KOPT-K1 (cell line): ENCODE data around the gene TPD52L1.
"Not testable (repeated sequence)": the region's sequence is repeated elsewhere in the genome, so short reads cannot be mapped to it uniquely, and the experiment has no call there.

Source experiments
- H3K27ac ChIP-seq: fragments of 200-600 bp; sonication (generic); 2 replicates; pipeline ENCODE4 v1.5.1; 2016; ENCODE audit warnings: antibody characterized with exemption, mild to moderate bottlenecking, low read depth, low read length; ENCODE audit not compliant: poor library complexity, severe bottlenecking
- H3K36me3 ChIP-seq: fragments of 200-600 bp; sonication (generic); 2 replicates; pipeline ENCODE4 v1.5.1; 2017; ENCODE audit warnings: antibody characterized with exemption, mild to moderate bottlenecking, low read length, moderate library complexity; ENCODE audit not compliant: insufficient read depth
- H3K9me3 ChIP-seq: fragments of 200-600 bp; sonication (generic); 2 replicates; pipeline ENCODE4 v1.5.1; 2017; ENCODE audit warnings: antibody characterized with exemption, low read length, mild to moderate bottlenecking; ENCODE audit not compliant: insufficient read depth, poor library complexity, severe bottlenecking

Gene TPD52L1

DNA sequence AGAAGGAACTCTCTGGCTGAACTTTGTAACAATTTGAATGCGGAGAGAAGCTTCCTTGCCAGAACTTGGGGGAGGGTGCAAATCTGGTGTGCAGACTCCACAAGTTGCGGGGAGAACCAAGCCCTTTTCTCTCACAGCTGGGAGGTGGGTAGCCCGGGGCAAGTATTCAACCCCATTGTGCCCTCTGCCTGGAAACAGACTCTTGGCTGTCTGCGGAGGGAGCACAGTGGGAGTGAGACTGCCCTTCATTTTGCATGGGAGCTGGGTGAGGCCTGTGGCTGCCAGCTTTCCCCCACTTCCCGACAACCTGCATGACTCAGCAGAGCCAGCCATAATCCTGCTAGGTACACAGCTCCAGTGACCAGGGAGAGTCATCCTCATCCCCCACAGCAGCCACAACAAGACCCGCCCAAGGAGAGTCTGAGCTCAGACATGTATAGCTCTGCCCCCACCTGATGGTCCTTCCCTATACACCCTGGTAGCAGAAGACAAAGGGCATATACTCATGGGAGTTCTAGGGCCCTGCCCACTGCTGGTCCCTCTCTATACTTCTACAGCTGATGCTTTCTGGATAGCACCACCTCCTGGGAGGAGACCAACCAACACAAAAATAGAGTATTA, 29.4 kb upstream of the TPD52L1 start:
- Histone ChIP-seq H3K9me3 (no peaks in the 10 kb centered on the region), H3K36me3 (no peaks in the 10 kb centered on the region), H3K27ac (no peak overlapping the region)

DNA sequence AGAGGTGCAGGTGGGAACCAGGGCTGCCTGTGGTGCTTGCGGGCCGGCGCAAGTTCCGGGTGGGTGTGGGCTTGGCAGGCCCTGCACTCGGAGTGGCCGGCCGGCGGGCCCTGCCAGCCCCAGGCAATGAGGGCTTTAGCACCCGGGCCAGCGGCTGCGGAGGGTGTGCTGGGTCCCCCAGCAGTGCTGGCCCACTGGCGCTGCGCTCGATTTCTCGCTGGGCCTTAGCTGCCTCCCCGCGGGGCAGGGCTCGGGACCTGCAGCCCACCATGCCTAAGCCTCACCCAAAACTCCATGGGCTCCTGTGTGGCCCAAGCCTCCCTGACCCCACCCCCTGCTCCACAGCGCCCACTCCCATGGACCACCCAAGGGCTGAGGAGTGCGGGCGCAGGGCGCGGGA, 27.7 kb upstream of the TPD52L1 start:
- H3K27ac ChIP-seq, H3K9me3 ChIP-seq: not testable (repeated sequence)

DNA sequence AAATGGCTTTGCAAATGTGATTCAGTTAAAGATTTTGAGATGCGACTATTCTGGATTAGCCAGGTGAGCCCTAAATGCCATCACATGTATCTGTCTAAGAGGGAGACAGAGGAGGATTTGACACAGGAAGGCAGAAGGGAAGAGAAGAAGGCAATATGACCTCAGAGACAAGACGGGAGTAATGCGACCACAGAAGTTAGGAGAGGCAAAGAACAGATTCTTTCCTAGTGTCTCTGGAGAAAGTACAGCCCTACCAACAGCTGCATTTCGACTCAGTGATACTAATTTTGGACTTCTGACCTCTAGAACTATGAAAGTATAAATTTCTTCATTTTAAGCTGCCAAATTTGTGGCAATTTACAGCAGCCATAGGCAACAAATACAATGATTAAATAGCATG, 24.2 kb upstream of the TPD52L1 start:
- Histone ChIP-seq H3K36me3 (no peaks in the 10 kb centered on the region), H3K9me3 (no peaks in the 10 kb centered on the region), H3K27ac (no peak overlapping the region)

More for the DNA sequence above, 27.7 kb upstream of the TPD52L1 start:
- not testable (repeated sequence) for H3K36me3 ChIP-seq

DNA sequence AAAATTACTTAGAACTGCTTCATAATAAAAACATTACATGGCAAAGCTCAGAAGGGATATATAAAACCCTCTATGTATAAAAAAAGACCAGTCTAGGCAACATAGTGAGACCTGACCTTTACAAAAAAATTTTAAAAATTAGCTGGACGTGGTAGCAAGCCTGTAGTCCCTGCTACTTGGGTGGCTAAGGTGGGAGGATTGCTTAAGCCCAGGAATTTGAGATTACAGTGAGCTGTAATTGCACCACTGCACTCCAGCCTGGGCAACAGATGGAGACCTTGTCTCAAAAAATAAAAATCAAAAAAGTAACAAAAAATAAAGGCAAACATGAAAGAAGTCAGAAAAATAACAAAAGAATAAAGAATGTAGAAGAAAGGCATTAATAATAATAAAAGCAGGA, 21.5 kb upstream of the TPD52L1 start:
- H3K9me3 ChIP-seq: no peaks in the 10 kb centered on the region
- H3K27ac ChIP-seq: no peak overlapping the region
- H3K36me3 ChIP-seq: no peaks in the 10 kb centered on the region

DNA sequence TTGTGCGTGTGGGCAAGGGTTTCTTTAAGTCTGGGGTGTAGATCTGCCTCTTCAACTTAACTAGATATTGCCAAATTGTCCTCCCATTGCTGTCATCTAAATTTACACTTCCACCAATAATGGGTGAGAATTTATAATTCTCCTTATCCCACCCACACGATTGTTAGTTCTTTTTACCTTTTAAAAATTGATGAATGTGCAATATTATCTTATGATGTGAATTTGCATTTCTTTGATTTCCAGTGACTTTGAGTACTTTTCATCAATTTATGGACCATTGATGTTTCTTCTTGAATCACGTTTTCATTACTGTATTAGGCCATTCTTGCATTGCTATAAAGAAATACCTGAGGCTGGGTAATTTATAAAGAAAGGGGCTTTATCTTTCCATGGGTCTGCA, 17.2 kb upstream of the TPD52L1 start:
- no peak overlapping the region for H3K27ac ChIP-seq
- no peaks in the 10 kb centered on the region for H3K9me3 ChIP-seq
- H3K36me3 ChIP-seq: no peaks in the 10 kb centered on the region

DNA sequence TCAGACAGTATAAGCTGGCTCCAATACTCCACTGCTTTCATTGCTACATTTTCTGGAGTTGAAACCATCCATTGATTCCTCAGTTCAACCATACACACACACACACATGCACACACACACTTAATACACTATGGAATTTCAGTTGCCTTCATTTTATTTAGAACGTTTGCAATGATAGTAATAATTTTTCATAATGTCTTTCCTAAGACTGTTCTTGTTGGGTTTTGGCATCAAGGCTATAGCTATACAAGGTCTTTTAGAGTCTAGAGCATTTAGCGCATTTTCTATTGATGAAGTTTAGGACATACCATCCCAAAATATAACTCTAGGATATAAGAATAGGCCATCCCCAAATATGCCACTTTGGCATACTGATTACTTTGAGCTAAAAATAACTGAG, 15.5 kb upstream of the TPD52L1 start:
- no peaks in the 10 kb centered on the region for H3K36me3 ChIP-seq
- H3K27ac ChIP-seq: no peak overlapping the region
- H3K9me3 ChIP-seq: no peaks in the 10 kb centered on the region

DNA sequence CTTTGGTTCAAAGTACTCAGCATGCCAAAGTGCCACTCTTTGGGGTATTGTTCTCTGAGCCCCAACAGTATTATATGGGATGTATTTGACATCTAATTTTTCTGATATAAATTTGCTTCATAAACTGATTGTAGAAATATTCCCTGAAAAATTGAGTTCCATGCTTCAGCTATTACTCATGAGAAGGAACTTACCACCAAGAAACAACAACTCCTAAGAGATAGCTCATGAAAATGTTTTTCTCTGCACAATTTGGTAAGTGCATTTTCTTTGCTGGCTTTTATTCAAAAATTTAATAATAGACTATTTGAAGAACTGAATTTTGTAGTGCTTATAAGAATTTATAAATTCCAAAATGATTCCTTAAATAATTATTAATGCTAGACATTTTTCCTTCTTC, 12.8 kb upstream of the TPD52L1 start:
- Histone ChIP-seq H3K27ac (no peak overlapping the region), H3K9me3 (no peaks in the 10 kb centered on the region), H3K36me3 (no peaks in the 10 kb centered on the region)

DNA sequence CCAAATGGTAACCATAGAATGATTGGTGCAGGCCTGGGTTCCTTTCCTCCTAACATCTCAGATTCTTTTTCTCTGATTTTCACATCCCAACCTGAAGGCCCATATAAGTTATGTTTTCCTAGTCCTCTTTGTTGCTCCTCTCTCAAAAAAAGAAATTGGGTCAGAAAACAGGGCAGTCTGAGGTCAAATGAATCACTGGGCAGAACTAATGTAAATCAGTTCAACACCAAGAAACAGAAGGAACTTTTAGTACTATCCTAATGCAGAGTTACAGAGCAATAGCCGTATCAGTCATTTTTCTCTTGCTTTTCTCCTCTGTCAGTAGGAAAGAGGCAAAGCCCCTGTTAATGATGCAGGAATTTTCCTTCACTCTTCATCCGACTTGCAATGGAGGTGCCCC, 11.0 kb upstream of the TPD52L1 start:
- H3K9me3 ChIP-seq: no peaks in the 10 kb centered on the region
- no peak overlapping the region for H3K27ac ChIP-seq
- H3K36me3 ChIP-seq: no peaks in the 10 kb centered on the region

DNA sequence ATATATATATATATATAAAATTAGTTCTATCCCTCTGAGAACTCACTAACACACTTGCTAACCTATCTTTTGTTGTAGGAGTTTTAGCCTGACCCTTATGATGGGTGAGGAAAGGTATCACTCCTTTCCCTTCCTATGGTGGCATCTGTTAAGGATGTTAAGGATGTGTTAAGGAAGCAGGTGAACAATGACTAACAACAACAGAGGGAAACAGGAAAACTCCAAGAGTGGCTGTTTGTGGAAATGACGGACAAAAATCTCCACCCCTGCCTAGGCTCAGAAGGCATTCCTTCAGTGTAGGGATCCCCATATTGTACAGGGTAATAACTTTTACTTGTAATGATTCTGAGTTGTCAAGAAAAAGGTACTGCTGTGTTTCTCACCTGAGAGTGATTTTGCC, 8.8 kb upstream of the TPD52L1 start:
- H3K9me3 ChIP-seq: no peaks in the 10 kb centered on the region
- no peak overlapping the region for H3K27ac ChIP-seq
- no peaks in the 10 kb centered on the region for H3K36me3 ChIP-seq

DNA sequence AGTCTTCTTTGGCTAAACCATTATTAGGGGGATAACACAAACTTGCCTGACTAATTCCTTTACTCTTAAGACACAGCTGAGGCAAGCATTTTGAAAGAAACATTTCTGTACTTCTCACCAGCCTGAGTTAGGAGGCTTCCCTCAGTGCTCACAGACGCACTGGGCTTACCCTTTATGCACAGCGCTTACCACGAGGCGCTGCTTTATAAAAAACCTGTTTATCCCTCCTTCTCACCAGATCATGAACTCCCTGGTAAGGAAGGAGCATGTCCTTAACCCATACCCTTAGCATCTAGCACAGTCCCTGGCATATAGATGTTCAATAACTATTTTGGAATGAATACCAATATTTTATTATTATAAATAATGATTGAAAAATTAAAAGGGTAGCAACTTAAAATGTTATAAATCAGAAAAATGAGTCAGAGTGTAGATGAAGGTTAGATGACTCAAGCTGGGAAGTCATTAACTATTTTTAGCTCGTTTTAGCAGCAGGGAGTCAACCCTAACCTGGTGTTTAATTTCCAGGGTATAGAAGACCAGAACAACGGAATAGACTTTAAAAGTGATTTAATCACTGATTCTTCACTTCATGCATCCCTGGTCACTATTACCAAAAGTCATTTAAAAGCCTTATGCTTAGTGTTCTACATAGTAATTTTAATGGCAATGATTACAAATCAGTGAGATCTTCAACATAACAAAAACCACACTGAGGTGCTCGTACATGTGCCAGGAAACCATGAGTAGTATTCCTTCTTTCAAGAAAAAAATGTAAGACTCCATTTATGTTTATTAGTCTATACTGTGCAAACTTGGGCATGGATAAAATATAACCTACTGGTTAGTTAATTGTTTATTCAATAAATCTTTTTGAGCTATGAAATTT, 4.1 kb upstream of the TPD52L1 start:
- no peaks in the 10 kb centered on the region for H3K9me3 ChIP-seq

DNA sequence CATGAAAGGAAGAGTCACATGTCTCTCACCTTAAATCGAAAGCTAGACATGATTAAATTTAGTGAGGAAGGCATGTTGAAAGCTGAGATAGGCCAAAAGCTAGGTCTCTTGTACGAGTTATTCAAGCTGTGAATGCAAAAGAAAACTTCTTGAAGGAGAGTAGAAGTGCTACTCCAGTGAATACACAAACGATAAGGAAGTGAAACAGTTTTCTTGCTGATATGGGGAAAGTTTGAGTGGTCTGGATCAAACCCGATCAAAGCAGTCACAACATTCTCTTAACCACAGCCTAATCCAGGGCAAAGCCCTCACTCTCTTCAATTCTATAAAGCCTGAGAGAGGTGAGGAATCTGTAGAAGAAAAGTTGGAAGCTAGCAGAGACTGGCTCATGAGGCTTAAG, 1.9 kb upstream of the TPD52L1 start:
- H3K27ac ChIP-seq: no peak overlapping the region
- H3K36me3 ChIP-seq: no peaks in the 10 kb centered on the region
- no peaks in the 10 kb centered on the region for H3K9me3 ChIP-seq

More for the DNA sequence above, 4.1 kb upstream of the TPD52L1 start:
- H3K36me3 ChIP-seq: no peaks in the 10 kb centered on the region
- H3K27ac ChIP-seq: no peak overlapping the region

DNA sequence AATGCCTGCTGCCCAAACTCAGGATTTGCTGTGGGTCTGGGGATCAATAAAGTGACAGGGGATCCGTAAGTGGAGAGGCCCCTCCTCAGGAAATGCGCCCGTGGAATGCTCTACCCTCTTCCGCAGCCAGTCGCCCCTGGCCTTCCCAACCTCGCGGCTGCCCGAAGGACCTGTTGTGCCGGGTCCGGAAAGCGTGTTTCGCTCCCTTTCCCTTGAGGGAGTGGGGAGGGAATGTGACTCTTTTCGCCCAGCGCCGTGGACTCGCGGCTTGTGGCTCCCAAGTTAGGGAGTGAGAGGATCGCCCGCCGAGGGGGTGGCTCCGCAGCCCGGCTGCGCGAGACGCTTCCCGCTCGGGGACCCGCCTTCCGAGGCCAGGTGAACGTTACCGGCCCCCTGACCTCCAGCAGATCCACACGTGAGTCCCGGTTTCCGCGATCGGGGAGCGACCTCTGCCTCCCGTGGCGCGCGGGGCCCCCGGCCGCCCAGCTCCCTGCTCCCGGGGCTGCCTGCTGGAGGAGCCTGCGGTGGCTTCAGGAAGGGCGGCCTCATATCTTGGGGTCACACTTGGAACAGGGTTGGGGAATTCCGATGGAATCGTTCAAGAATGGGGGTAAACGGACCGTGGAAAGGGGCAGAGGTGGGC, 666 bp downstream of the TPD52L1 start:
- Histone ChIP-seq H3K36me3 (no peaks in the 10 kb centered on the region), H3K9me3 (no peaks in the 10 kb centered on the region), H3K27ac (no peak overlapping the region)

DNA sequence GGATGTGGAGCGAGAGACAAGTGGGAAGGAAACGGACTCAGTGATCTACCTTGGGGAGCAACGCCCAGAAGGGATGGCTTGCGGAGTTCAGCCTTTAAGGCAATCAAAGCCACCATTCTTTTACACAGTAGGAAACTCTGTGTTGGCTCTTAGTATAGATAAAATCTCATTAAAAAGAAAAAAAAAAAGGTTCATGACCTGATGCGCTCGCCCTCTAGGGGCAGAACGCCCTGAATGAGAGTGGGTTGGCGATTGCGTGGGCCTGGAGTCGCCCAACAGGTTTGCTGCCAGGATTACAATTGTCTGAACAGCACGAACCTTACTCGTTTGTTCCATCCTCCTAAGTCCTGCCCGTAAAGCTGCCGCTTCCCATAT, 1.2 kb downstream of the TPD52L1 start:
- no peaks in the 10 kb centered on the region for H3K36me3 ChIP-seq
- no peaks in the 10 kb centered on the region for H3K9me3 ChIP-seq
- H3K27ac ChIP-seq: no peak overlapping the region

DNA sequence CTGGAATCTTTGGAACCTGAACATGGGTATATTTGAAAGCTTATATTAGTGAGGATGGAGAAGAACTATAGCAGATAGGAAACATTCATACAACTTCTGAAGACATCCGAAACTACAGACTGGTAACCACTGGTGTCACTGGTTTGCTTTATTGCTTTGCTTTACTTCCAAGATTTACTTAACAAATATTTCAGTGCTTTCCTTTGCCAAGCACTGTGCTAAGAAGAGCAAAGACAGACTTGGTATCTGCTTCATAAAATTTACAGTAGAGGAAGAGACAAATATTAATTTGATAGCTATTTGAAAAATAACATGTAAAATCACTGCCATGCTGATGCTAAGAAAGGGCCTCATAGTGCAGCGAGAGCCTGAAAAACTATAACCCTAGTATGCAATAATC, 1.8 kb downstream of the TPD52L1 start:
- Histone ChIP-seq H3K36me3 (no peaks in the 10 kb centered on the region), H3K27ac (no peak overlapping the region), H3K9me3 (no peaks in the 10 kb centered on the region)

DNA sequence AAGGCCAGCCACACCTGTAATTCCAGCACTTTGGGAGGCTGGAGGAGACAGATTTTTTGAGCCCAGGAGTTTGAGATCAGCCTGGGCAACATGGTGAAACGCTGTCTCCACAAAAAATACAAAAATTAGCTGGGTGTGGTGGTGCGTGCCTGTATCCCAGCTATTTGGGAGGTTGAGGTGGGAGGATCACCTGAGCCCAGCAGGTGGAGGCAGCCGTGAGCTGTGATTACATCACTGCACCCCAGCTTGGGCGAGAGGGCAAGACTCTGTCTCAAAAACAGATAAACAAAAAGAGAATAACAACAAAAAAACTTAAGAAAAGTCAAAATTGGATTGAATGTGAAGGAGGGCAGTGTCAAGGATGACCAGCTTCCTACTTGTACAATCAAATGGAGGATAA, 2.9 kb downstream of the TPD52L1 start:
- Histone ChIP-seq H3K27ac (no peak overlapping the region), H3K9me3 (no peaks in the 10 kb centered on the region), H3K36me3 (no peaks in the 10 kb centered on the region)
